BE2C (cell line): ENCODE measurements around the gene NQO2.

Source experiments
- DNase-seq: peaks from one replicate; pipeline ENCODE4 v3.0.0-alpha.2; 2020
- H3K27me3 ChIP-seq: fragments of 250-450 bp; sonication (Bioruptor Pico); 2 replicates; pipeline ENCODE4 v1.5.1; 2020; ENCODE audit warnings: mild to moderate bottlenecking
- H3K36me3 ChIP-seq: fragments of 250-450 bp; sonication (Bioruptor Pico); 2 replicates; pipeline ENCODE4 v1.5.1; 2020; ENCODE audit warnings: mild to moderate bottlenecking
- H3K4me1 ChIP-seq: fragments of 250-450 bp; sonication (Bioruptor Pico); 2 replicates; pipeline ENCODE4 v1.5.1; 2020
- H3K4me3 ChIP-seq: 2 replicates; pipeline ENCODE4 v1.5.1; 2011; ENCODE audit warnings: low read depth, low read length
- H3K9me3 ChIP-seq: fragments of 250-450 bp; sonication (Bioruptor Pico); 2 replicates; pipeline ENCODE4 v1.5.1; 2020
- TF ChIP-seq, protein P1 (sequence below): IDR thresholded peaks from 2 replicates; pipeline ENCODE4 v1.5.1; 2012; ENCODE audit warnings: mild to moderate bottlenecking, low read depth, low read length

The NQO2 gene

DNA sequence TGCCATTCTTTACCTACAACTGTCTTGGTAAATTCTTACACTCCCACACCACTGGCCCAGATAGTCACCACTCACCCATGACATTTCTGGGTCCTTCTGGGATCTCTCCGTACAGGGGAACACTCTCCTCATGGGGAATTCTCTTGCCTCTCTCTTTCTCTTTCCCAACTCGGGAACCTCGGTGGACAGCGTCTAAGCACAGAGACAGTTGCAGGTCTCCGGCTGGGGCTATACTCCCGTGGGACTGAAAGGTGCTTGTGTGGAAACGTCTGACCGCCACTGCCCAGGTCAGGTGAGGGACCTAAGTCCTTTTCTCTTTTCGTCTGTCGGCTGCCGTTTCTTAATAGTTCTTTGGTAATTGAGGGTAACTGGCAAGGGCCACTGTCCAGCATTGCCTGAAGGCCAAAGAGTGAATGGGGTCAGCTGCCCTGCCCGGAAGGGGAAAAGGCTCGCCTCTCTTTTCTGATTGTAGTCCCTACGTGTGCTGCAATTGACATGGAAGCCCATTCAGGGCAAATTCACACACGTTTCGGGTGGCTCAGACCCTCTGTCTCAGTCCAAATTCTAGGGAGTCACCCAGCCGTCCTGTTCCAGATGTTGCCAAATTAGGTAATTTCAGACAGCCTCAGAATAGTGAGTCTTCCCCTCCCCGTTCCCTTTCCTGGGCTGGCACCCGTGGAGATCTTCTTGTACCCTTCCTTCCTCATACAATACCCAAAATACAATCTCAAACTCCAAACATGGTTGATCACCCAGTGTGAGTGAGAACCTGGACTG is 37.4 kb downstream of the NQO2 start:
- H3K9me3 ChIP-seq, result no peaks in the 10 kb centered on the region

DNA sequence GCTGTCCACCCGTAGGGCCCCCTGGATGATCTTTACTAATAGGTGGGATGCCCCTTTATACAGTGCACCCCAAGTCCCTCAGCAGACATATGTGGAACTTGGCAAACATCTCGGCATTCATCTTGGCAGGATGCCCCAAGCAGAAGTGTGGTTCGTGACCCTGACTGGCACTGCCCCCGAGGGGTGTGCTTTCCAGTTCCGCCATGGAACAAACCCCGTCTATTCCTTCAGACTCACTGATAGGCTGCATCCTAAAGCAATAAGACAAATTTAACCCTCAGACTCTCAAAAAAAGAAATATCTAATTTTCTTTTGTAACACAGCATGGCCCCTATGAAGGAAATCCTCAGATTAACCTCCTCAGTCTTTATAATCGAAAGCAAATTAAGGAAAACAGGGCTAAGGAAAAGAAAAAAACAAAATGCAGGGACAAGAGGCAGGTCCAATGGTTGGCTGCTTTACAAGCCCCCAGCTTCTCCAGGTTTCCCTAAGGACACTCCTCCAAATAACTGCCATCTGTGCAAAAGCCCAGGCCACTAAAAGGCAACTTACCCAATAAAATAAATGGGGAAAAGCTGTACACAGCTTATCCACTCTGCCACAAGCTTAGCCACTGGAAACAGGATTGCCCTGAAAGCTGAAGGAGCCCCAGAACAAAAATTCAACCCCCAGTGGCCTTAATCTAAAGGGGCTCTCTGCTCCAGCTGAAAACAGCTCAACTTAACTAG is 38.1 kb downstream of the NQO2 start:
- Histone ChIP-seq H3K4me3 (no peak overlapping the region), H3K27me3 (no peaks in the 10 kb centered on the region), H3K9me3 (no peaks in the 10 kb centered on the region), H3K36me3 (no peaks in the 10 kb centered on the region), H3K4me1 (no peaks in the 10 kb centered on the region)
- DNase-seq, result no peak
- TF ChIP-seq, protein P1, sequence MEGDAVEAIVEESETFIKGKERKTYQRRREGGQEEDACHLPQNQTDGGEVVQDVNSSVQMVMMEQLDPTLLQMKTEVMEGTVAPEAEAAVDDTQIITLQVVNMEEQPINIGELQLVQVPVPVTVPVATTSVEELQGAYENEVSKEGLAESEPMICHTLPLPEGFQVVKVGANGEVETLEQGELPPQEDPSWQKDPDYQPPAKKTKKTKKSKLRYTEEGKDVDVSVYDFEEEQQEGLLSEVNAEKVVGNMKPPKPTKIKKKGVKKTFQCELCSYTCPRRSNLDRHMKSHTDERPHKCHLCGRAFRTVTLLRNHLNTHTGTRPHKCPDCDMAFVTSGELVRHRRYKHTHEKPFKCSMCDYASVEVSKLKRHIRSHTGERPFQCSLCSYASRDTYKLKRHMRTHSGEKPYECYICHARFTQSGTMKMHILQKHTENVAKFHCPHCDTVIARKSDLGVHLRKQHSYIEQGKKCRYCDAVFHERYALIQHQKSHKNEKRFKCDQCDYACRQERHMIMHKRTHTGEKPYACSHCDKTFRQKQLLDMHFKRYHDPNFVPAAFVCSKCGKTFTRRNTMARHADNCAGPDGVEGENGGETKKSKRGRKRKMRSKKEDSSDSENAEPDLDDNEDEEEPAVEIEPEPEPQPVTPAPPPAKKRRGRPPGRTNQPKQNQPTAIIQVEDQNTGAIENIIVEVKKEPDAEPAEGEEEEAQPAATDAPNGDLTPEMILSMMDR, result no peak

More for the DNA sequence above, 37.4 kb downstream of the NQO2 start:
- no peak for DNase-seq
- Histone ChIP-seq H3K27me3 (no peaks in the 10 kb centered on the region), H3K36me3 (no peaks in the 10 kb centered on the region), H3K4me1 (no peaks in the 10 kb centered on the region), H3K4me3 (no peak overlapping the region)
- TF ChIP-seq, protein P1, result no peak

DNA sequence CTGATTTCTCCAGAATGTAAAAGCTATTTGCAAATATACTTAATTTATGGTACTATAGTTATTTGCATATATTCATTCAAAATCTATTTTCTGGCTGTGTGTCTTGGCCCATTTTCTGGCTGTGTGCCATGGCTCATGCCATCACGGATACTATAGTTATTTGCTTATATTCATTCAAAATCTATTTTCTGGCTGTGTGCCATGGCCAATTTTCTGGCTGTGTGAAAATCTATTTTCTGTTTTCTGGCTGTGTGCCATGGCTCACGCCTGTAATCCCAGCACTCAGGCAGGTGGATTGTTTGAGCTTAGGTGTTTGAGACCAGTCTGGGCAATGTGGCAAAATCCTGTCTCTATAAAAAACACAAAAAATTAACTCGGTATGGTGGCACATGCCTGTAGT is 39.7 kb downstream of the NQO2 start:
- no peaks in the 10 kb centered on the region for H3K27me3 ChIP-seq
- no peak for DNase-seq
- H3K4me3 ChIP-seq, result no peak overlapping the region
- no peaks in the 10 kb centered on the region for H3K9me3 ChIP-seq
- TF ChIP-seq, protein P1, result no peak
- H3K4me1 ChIP-seq, result no peaks in the 10 kb centered on the region
- no peaks in the 10 kb centered on the region for H3K36me3 ChIP-seq

DNA sequence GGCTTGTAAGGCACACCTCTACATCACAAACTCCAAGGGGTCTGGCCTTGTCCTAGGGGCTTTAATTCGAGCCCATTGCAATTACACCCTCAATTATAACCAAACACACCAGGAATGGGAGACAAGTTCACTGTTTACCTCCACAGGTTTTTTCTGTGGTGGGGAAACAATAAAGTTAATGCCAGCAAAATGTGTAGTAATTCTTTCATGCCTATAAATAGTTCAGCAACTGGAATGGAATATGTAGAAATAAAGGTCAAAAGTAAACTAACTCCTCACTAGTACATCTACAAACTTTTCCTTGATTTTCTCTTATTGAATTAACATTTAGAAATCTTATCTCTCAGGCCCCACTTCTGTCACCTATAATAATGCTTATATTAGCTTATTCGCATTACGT is 41.5 kb downstream of the NQO2 start:
- TF ChIP-seq, protein P1, result no peak
- Histone ChIP-seq H3K4me1 (no peaks in the 10 kb centered on the region), H3K9me3 (no peaks in the 10 kb centered on the region), H3K27me3 (no peaks in the 10 kb centered on the region), H3K4me3 (no peak overlapping the region), H3K36me3 (no peaks in the 10 kb centered on the region)
- DNase-seq, result no peak

DNA sequence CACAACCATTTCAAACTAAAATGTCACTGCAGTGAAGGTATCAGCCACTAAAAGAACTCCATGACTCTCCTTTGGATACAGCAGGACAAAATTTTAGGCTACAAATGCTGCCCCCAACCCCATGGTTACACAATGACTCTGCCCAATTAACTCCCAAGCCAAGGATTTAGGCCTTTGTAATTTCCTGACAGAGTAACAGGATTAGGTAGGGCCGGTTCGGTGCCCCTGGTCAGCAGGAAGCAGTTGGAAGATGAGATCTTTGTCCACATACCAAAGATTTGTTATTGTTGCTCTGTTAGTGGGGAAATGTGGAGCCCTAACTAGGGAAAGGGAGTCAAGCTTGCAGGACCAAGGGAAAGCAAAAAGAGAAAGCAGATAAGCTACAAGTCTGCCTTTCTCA is 41.9 kb downstream of the NQO2 start:
- no peak for DNase-seq

More for the DNA sequence above, 41.9 kb downstream of the NQO2 start:
- Histone ChIP-seq H3K36me3 (no peaks in the 10 kb centered on the region), H3K27me3 (no peaks in the 10 kb centered on the region), H3K4me3 (no peak overlapping the region), H3K9me3 (no peaks in the 10 kb centered on the region), H3K4me1 (no peaks in the 10 kb centered on the region)
- TF ChIP-seq, protein P1, result no peak
